Effector memory CD4-positive, alpha-beta T cell (primary cell): ENCODE measurements around the gene TUBB3.

Experiments used
- DNase-seq, 3 donors: peaks; one replicate each; pipeline ENCODE4 v3.0.0-alpha.2; 2020
- H3K27ac ChIP-seq: 2 replicates; pipeline ENCODE4 v1.7.0; 2013; ENCODE audit warnings: mild to moderate bottlenecking, low read length, moderate library complexity; ENCODE audit not compliant: insufficient read depth, poor library complexity, severe bottlenecking
- H3K27me3 ChIP-seq: replicated peaks from 2 replicates; pipeline ENCODE4 v1.7.0; 2013; ENCODE audit warnings: mild to moderate bottlenecking, low read length; ENCODE audit not compliant: insufficient read depth, control insufficient read depth, poor library complexity, severe bottlenecking
- H3K36me3 ChIP-seq: 2 replicates; pipeline ENCODE4 v1.7.0; 2013; ENCODE audit warnings: mild to moderate bottlenecking, low read length, moderate library complexity; ENCODE audit not compliant: control insufficient read depth, insufficient read depth
- H3K4me1 ChIP-seq: 2 replicates; pipeline ENCODE4 v1.7.0; 2013; ENCODE audit warnings: low read length, mild to moderate bottlenecking; ENCODE audit not compliant: control insufficient read depth, insufficient read depth, poor library complexity, severe bottlenecking
- H3K4me3 ChIP-seq: 2 replicates; pipeline ENCODE4 v1.7.0; 2013; ENCODE audit warnings: low read length, low read depth, mild to moderate bottlenecking; ENCODE audit not compliant: insufficient read depth, poor library complexity, severe bottlenecking
- H3K9me3 ChIP-seq: 2 replicates; pipeline ENCODE4 v1.7.0; 2013; ENCODE audit warnings: mild to moderate bottlenecking, low read length, moderate library complexity; ENCODE audit not compliant: control insufficient read depth

Gene TUBB3

GRCh38 chr16:89918453-89919347 lies 4.4 kb upstream of the TUBB3 start, which contains the start of gene MC1R:
TSS of gene MC1R (plus strand) at chr16:89918862. CDS start at chr16:89919259, 397 bp downstream.
- H3K36me3 ChIP-seq: no peaks in the 10 kb centered on the region
- H3K4me3 ChIP-seq: peak within 1 kb of the TSS; percentile 48
- DNase-seq: no peak
- peaks cover 17% of the 10 kb centered on the region for H3K27me3 ChIP-seq
- H3K4me1 ChIP-seq: peaks cover 57% of the 10 kb centered on the region
- no peaks in the 10 kb centered on the region for H3K9me3 ChIP-seq
- no peak within 1 kb of the TSS for H3K27ac ChIP-seq

- no peak for DNase-seq
- Histone ChIP-seq H3K27ac (no peak overlapping the region), H3K27me3 (peaks cover 28% of the 10 kb centered on the region)
Observed at GRCh38 chr16:89919535-89920406, 3.4 kb upstream of the TUBB3 start.

DNA sequence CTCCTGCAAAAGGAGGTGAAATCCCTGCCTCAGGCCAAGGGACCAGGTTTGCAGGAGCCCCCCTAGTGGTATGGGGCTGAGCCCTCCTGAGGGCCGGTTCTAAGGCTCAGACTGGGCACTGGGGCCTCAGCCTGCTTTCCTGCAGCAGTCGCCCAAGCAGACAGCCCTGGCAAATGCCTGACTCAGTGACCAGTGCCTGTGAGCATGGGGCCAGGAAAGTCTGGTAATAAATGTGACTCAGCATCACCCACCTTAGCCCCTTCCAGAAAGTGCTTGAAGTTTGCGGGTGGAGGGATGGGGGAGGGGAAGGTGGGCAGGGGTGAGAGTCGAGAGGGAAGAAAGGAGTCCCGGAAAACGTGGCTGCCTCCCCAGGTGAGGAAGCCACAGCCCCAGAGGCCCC lies 2.4 kb upstream of the TUBB3 start:
- H3K27me3 ChIP-seq: peaks cover 37% of the 10 kb centered on the region
- DNase-seq: no peak

More at GRCh38 chr16:89919535-89920406, 3.4 kb upstream of the TUBB3 start:
- H3K36me3 ChIP-seq: no peaks in the 10 kb centered on the region
- no peak overlapping the region for H3K4me3 ChIP-seq
- peaks cover 67% of the 10 kb centered on the region for H3K4me1 ChIP-seq
- no peaks in the 10 kb centered on the region for H3K9me3 ChIP-seq

DNA sequence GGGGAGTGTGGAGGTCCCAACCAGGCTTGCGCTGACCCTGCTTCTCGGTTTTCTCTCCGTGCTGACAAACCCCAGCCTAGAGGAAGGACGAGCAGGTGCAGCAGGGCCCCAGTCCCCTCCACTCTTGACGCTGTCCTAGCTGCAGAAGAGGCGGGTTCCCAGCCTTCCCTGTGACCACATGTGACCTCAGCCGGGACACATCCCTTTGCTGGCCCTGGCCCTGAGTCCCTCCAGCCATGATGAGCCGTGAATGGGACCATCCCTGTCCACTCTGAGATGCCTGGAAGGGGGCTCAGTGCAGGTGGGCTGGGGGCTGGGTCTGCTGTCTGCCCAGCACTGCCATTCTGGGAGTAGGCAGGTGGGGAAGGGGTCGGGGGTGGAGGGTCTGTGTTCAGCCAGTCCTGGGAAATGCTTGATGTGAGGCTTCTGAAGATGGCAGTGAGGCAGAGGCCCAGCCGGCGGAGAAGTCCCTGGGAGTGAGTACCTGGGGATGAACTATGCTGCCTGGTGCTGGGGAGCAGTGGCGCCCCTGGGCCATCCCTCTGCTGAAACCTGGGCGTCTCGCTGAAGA lies 1.9 kb upstream of the TUBB3 start:
- Histone ChIP-seq H3K4me1 (peaks cover 75% of the 10 kb centered on the region), H3K27me3 (peaks cover 37% of the 10 kb centered on the region), H3K9me3 (no peaks in the 10 kb centered on the region), H3K27ac (no peak overlapping the region), H3K4me3 (no peak overlapping the region), H3K36me3 (no peaks in the 10 kb centered on the region)
- DNase-seq: no peak

More for the DNA sequence above, 2.4 kb upstream of the TUBB3 start:
- no peak overlapping the region for H3K27ac ChIP-seq
- no peaks in the 10 kb centered on the region for H3K9me3 ChIP-seq
- no peaks in the 10 kb centered on the region for H3K36me3 ChIP-seq
- no peak overlapping the region for H3K4me3 ChIP-seq
- H3K4me1 ChIP-seq: peaks cover 70% of the 10 kb centered on the region

DNA sequence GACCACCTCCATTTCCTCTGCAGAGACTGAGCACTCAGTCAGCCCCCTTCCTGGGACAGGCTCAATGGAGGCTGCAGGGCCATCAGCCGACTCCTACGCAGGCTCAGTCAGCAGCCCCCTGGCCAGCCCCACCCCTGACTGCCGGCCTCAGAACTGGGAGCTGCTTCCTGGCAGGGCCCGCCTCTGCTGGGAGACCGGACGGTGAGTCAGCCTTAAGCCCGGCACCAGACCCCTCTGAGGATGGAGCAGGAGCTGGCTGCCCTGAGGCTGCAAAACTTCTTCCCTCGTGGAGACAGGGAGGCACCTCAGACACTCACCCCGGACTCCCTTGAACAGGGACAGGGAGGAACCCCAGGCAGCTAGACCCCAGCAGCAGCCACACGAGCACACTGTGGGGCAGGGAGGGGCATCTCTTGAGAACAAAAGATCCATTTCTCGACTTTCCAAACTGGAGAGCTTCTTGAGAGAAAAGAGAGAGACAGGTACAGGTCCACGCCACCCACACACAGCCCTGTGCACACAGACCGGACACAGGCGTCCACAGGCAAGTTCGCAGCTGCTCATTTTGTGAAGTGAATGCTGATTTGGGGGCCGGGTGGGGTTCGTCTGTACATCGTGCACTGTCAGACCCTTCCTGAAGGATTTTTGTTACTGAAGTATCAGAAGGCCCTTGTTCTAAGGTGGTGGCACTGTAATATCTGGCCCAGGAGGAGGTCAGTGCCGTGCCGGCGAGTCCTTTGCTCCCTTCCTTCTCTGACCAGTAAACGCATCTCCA lies 1.3 kb upstream of the TUBB3 start:
- no peak for DNase-seq
- H3K36me3 ChIP-seq: no peaks in the 10 kb centered on the region
- H3K9me3 ChIP-seq: no peaks in the 10 kb centered on the region
- no peak overlapping the region for H3K27ac ChIP-seq
- H3K4me3 ChIP-seq: peak overlapping the region; percentile 35
- peaks cover 37% of the 10 kb centered on the region for H3K27me3 ChIP-seq
- H3K4me1 ChIP-seq: peaks cover 78% of the 10 kb centered on the region

- peak overlapping the region; percentile 35 for H3K4me3 ChIP-seq
- peaks cover 72% of the 10 kb centered on the region for H3K4me1 ChIP-seq
- H3K9me3 ChIP-seq: no peaks in the 10 kb centered on the region
- no peaks in the 10 kb centered on the region for H3K36me3 ChIP-seq
- DNase-seq: no peak
- H3K27me3 ChIP-seq: peaks cover 37% of the 10 kb centered on the region
- no peak overlapping the region for H3K27ac ChIP-seq
Observed at GRCh38 chr16:89922477-89922883, 662 bp upstream of the TUBB3 start.

GRCh38 chr16:89923640-89924296 lies 626 bp downstream of the TUBB3 start:
- Histone ChIP-seq H3K36me3 (no peaks in the 10 kb centered on the region), H3K27ac (no peak overlapping the region), H3K27me3 (peaks cover 37% of the 10 kb centered on the region), H3K4me1 (peaks cover 59% of the 10 kb centered on the region), H3K4me3 (no peak overlapping the region), H3K9me3 (no peaks in the 10 kb centered on the region)
- DNase-seq: no peak

DNA sequence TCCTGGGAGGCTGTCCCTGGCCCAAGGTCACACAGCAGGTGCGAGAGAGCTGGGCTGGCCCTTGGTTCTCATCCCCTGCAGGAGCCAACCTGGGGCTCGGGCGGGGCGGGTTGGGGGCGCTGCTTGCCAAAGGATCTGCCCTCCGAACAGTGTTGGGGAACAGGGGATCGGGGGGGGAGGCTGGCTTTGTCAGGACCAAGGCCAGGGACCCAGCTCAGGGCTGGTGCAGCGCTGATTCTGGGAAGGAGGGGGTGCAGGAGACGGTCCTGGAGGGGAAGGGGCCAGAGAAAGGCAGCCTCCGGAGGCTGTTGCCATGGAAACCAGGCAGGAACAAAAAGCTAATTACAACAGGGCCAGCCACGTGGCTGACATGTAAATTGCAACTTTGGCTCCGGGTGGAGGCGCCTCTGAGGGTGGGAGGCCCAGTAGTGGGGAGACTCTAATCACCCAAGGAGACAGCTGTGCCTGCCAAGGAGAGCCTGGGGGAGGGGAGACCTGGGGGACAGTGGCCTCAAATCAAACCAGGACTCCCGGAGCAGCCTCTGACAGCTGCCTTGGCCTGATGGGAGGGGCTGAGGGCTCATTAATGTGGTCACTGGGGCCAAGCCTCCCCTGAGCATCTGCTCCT lies 1.3 kb downstream of the TUBB3 start:
- H3K9me3 ChIP-seq: no peaks in the 10 kb centered on the region
- H3K4me1 ChIP-seq: peaks cover 57% of the 10 kb centered on the region
- no peaks in the 10 kb centered on the region for H3K36me3 ChIP-seq
- H3K4me3 ChIP-seq: no peak overlapping the region
- no peak overlapping the region for H3K27ac ChIP-seq
- peaks cover 37% of the 10 kb centered on the region for H3K27me3 ChIP-seq
- DNase-seq: no peak
